PFSK-1 (cell line): ENCODE results near the gene GRID1.

Experiments used
- FOXP2 ChIP-seq: optimal IDR thresholded peaks from 2 replicates; pipeline ENCODE3; 2011; ENCODE audit warnings: borderline replicate concordance, control low read depth, inconsistent platforms; ENCODE audit not compliant: insufficient read depth; ENCODE audit errors: extremely low read length, extremely low read depth
- POLR2AphosphoS5 ChIP-seq: IDR thresholded peaks from 2 replicates; pipeline ENCODE4 v1.6.1; 2012; ENCODE audit warnings: low read depth, mild to moderate bottlenecking, control low read depth, low read length, moderate library complexity
- SIN3A ChIP-seq: IDR thresholded peaks from 2 replicates; pipeline ENCODE4 v1.6.1; 2012; ENCODE audit warnings: mild to moderate bottlenecking, low read length, moderate library complexity, borderline replicate concordance; ENCODE audit not compliant: insufficient read depth
- TAF1 ChIP-seq: IDR thresholded peaks from 2 replicates; pipeline ENCODE4 v1.6.1; 2012; ENCODE audit warnings: low read length, control low read depth, borderline replicate concordance; ENCODE audit not compliant: insufficient read depth
- TF ChIP-seq, protein P1 (sequence below), 2 experiments: IDR thresholded peaks; 2 replicates each; pipeline versions ENCODE4 v1.6.1 to v1.8.0; 2011 to 2012; ENCODE audit warnings: low read depth in 2 of 2, low read length in 2 of 2, control low read depth in 1 of 2, inconsistent platforms in 1 of 2, mild to moderate bottlenecking in 1 of 2, moderate library complexity in 1 of 2; ENCODE audit not compliant: insufficient read depth in 1 of 2

The GRID1 gene

GRCh38 chr10:86261941-86262687 is 104.5 kb downstream of the GRID1 start:
- TF ChIP-seq SIN3A (no peak), POLR2AphosphoS5 (no peak), TAF1 (no peak), FOXP2 (no peak)
- TF ChIP-seq, protein P1, sequence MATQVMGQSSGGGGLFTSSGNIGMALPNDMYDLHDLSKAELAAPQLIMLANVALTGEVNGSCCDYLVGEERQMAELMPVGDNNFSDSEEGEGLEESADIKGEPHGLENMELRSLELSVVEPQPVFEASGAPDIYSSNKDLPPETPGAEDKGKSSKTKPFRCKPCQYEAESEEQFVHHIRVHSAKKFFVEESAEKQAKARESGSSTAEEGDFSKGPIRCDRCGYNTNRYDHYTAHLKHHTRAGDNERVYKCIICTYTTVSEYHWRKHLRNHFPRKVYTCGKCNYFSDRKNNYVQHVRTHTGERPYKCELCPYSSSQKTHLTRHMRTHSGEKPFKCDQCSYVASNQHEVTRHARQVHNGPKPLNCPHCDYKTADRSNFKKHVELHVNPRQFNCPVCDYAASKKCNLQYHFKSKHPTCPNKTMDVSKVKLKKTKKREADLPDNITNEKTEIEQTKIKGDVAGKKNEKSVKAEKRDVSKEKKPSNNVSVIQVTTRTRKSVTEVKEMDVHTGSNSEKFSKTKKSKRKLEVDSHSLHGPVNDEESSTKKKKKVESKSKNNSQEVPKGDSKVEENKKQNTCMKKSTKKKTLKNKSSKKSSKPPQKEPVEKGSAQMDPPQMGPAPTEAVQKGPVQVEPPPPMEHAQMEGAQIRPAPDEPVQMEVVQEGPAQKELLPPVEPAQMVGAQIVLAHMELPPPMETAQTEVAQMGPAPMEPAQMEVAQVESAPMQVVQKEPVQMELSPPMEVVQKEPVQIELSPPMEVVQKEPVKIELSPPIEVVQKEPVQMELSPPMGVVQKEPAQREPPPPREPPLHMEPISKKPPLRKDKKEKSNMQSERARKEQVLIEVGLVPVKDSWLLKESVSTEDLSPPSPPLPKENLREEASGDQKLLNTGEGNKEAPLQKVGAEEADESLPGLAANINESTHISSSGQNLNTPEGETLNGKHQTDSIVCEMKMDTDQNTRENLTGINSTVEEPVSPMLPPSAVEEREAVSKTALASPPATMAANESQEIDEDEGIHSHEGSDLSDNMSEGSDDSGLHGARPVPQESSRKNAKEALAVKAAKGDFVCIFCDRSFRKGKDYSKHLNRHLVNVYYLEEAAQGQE (IDR thresholded peaks at IDR 0.05; ENCODE audit: insufficient read depth in 1 of 2, low read depth in 2 of 2, low read length in 2 of 2), result no peak

- TF ChIP-seq FOXP2 (no peak), POLR2AphosphoS5 (no peak), SIN3A (no peak), TAF1 (no peak)
- TF ChIP-seq, protein P1 (IDR thresholded peaks at IDR 0.05; ENCODE audit: insufficient read depth in 1 of 2, low read depth in 2 of 2, low read length in 2 of 2), result no peak
Measured at GRCh38 chr10:86261470-86261869, 105.1 kb downstream of the GRID1 start.

DNA sequence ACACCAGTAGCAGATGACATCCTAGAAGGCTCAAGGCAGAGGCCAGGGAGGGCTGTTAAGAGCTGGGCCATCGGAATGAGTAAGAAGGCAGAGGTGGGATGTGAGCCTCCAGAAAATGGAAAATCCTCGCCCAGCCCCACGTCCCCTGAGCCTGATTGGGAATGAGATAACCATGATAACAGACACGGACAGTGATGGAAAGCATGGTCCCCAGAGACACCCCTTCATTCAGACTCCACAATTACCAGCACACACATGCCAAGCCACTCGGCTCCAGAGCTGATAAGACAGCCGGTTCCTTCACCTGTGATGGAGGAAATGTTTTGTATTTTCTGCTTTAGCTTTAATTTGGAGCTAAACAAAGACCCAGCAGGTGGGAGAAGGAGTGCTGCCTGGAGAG is 106.0 kb downstream of the GRID1 start:
- TF ChIP-seq SIN3A (no peak), FOXP2 (no peak), POLR2AphosphoS5 (no peak), TAF1 (no peak)
- TF ChIP-seq, protein P1 (IDR thresholded peaks at IDR 0.05; ENCODE audit: insufficient read depth in 1 of 2, low read depth in 2 of 2, low read length in 2 of 2), result no peak

DNA sequence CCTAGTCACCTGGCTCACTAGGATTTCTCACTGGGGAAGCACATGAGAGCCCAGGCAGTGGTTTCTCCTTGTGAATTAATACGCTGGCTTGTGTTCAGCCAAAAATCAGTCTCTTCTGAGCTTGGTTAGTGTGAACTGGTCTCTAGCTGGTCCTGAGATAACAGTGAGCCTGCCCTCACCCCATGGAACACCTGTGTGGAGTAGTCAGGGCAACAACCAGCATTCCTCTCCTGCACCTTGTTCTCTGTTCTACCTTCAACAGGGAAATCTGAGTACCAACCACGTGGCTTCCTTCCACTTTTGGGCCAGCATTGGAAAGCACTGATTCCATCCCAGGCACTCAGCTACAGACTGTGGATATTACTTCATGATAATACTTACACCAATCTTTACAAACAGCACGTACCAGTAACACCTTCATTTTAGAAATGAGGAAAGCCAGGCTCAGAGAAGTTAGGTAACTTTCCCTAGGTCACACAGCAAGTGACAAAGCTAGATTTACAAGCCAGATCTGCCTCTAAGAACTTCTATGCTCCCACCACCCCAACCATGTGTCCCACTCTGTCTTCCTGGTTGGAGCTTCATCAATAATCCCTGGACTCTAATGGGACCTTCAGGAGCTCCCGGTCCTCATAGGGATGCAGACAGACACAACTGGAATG is 106.6 kb downstream of the GRID1 start:
- TF ChIP-seq SIN3A, result no peak
- TF ChIP-seq, protein P1 (IDR thresholded peaks at IDR 0.05; ENCODE audit: insufficient read depth in 1 of 2, low read depth in 2 of 2, low read length in 2 of 2), result no peak
- no peak for TF ChIP-seq POLR2AphosphoS5
- no peak for TF ChIP-seq FOXP2
- no peak for TF ChIP-seq TAF1
